NCI-H2171 (cell line): ENCODE data around the gene CALCOCO1.

Experiments used
- DNase-seq: peaks from one replicate; lab custom pipeline; 2025; lab: John Stamatoyannopoulos, UW

CALCOCO1 gene

DNA sequence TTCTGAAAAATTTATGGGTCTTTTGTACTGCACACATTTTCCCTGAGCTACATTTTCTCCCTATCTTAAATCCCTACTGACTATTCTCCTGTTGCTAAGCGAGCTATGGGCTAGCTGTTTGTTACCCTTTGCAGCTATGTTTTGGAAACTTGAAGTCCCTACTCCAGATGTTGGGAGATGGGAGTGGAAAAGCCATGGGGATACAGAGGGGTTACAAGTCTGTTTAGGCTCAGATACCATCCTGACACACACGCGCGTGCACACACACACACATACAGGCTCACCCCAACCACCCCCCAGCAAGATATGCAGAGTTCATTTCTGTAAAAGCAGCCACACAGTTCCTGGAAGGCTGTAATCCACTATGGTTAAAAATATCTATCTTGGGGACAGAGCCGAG is 67.2 kb downstream of the CALCOCO1 start:
- no peak for DNase-seq

GRCh38 chr12:53659571-53659981 is 67.7 kb downstream of the CALCOCO1 start:
- no peak for DNase-seq

- no peak for DNase-seq
Measured at GRCh38 chr12:53659011-53659551, 68.2 kb downstream of the CALCOCO1 start.
